HG03342 (cell line): ENCODE measurements around the gene STAG2.
"Not testable (repeated sequence)": the region's sequence is repeated elsewhere in the genome, so short reads cannot be mapped to it uniquely, and the experiment has no call there.

Source experiments
- ATAC-seq: cut with Tn5 transposase; IDR thresholded peaks from one replicate; pipeline ENCODE4 v1.9.1; 2021; ENCODE audit warnings: mild to moderate bottlenecking, moderate library complexity; ENCODE audit not compliant: unreplicated experiment

The STAG2 gene

DNA sequence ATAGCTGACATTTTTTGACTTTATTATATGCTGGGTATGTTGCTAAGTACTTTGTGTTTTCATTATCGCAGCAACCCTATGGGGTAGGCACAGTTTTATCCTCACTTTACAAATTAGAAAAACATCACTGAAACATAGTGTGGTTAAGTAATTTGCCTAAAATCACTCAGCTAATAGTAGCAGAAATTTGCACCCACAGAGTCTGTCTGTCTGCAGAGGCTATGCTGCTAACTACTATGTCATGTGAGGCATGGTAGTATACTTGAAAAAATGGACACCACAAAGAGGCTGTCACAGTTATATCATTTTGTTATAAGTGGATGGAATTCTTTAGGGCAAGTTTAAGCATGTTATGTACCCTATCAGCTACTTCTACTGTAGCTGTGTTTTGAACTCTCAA, 69.0 kb downstream of the STAG2 start:
- peak; percentile 75 for ATAC-seq

DNA sequence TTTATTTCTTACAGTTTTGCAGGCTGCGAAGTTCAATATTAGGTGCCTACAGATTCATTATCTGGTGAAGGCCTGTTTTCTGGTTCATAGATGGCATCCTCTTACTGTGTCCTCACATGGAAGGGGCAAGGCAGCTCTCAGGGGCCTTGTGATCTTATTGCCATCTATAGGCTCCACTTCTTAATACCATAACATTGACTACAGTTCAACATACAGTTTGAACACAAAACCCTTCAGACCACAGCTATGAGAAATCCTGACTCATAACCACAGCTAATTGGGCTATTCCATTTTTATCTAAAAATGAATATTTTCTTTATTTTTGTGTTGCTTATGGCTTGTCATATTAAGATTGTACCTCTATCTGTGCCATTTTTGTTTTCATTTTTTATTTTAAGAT, 72.3 kb downstream of the STAG2 start:
- no peak for ATAC-seq

DNA sequence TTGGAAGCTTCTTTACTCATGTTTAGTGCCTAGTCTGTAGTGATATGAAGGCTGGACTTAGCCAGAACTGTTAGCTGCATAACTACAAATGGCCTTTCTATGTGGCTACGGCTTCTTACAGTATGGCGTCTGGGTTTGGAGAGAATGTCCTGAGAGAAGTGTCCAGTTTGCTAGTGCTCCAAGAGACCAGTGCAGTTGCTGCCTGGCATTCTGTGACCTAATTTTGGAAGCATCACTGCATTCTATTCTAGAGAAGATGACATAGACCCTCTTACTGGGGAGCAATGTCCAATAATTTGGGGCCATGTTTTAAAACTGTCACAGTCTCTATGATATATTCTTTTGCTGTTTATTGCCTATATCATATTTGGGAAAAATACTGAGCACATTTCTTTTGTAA, 74.2 kb downstream of the STAG2 start:
- no peak for ATAC-seq

DNA sequence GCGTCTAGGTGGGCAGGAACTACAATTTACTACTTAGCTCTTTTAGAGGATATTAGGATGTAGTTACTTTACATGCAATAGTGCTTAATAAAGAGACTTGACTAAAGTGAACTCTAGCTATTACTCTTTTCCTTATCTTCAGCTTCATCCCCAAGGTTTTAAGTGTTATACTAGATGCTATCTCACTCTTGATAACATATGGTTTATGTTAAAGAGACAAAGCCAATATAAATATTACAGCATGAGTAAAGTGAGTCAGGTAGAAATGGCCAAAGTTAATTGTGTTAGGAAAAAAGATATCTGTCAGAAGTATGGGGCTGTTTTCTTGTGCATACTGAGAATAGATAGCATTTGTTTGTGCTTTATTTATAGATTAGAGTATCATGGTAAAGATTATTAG, 80.5 kb downstream of the STAG2 start:
- ATAC-seq, result no peak

DNA sequence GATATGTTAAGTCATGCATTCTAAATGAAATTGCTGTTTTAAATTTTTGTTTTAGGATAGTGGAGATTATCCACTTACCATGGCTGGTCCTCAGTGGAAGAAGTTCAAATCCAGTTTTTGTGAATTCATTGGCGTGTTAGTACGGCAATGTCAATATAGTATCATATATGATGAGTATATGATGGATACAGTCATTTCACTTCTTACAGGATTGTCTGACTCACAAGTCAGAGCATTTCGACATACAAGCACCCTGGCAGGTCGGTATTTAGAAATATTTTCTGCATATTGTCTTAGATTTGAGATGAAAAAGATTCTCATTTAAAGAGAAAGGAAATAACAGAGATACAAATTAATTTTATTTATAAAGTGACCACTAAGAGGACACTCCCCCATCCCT, 83.6 kb downstream of the STAG2 start:
- no peak for ATAC-seq

DNA sequence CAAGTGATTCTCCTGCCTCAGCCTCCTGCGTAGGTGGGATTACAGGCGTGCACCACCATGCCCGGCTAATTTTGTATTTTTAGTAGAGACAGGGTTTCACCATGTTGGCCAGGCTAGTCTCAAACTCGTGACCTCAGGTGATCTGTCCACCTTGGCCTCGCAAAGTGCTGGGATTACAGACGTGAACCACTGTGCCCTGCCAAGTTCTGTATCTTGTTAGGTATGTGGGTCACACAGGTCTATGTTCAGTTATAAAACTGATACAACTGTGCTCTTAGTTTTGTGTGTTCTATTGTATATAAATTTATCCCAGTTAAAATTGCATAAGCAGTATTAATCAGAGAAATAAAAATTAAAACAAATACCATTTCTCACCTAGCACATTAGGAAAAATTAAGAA, 122.9 kb downstream of the STAG2 start:
- ATAC-seq, result not testable (repeated sequence)

DNA sequence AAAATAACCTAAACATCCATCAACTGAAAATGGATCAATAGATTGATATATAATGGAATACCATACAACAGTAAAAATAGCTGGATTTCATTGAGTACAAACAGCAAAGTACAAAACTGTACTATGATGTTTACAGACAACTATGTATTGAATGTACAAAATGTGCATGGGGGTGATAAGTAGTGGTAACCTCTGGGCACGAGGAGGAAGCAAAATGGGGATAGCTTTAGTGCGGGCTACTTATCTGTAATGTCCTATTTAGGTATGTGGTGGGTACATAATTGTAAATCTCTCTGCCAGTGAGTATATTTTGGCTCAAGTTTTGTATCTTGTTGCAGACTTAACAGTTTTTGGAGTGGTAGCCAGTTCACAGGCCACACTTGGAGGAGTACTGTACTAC, 123.6 kb downstream of the STAG2 start:
- no peak for ATAC-seq

DNA sequence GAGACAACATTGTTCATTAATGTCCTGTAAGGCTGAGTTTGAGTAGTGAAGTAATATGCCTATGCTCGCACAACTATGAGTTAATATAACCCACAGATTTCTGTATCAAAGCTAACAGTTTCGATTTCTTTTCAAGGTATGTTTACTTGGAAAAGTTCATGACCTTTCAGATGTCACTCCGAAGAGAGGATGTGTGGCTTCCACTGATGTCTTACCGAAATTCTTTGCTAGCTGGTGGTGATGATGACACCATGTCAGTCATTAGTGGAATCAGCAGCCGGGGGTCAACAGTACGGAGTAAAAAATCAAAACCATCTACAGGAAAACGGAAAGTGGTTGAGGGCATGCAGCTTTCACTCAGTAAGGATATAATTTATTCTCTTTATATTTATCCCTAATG, 124.9 kb downstream of the STAG2 start:
- no peak for ATAC-seq

DNA sequence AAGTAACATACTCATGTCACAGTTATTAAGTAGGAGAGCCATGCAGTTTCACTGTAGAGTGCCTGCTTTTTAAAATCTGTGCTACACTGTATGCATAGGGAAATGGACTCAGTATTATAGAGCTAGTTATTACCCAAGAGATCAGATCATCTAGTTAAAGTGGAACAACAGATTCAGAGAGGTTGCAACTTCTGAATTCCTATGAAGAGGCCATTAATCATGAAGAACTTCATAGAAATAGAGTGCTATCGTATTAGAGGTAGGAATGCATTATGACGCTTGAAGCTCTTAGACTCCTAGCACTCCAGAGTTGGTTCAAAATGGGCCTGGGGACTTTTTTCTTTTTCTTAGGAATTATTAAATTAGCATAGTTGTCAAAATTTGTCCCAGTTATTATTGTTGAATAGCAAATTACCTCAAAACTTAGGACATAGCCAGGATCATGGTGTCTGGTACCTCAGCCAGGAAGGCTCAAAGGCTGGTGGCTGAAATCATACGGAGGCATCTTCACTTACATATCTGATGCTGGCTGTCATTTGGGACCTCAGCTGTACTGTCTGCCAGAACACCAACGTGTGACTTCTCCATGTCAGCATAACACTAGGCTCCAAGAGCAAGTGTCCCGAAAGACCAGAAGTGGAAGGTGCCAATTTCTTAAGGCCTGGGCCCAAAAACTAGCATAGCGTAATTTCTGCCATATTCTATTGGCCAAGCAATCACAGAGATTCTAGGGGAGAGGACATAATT, 125.7 kb downstream of the STAG2 start:
- ATAC-seq, result no peak

DNA sequence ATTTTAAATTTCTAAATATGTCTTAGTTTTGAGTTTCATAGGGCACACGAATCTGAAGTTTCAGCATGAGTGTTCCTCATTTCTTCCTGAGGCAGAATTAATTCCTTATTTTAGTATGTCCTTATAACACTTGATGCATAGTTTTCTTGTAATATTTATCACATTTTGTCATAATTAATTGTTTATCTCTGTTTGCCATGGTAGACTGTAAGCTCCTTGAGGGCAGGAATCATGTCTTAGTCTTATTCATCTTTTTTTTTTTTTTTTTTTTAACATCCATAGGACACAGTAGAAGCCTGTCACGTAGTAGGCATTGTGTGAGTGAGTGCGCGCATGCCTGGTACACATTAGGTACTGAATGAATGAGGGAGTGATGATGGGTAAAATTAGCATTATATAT, 131.7 kb downstream of the STAG2 start:
- ATAC-seq, result no peak

DNA sequence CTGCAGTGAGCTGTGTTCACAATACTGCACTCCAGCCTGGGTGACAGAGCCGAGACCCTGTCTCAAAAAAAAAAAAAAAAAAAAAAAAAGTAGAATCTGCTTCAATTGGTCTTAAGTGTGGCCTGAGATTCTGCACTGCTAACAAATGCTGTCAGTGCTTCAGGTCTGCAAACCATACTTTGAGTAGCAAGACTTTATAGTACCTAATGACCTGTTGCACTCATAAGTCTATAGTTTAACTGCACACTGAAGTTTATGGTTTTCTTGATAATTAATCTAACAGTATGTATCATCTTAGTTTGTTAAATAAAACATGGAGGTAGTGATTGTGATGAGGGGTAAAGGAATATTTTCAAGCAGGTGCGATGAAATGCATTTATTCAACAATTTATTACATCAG, 135.6 kb downstream of the STAG2 start:
- ATAC-seq, result no peak

DNA sequence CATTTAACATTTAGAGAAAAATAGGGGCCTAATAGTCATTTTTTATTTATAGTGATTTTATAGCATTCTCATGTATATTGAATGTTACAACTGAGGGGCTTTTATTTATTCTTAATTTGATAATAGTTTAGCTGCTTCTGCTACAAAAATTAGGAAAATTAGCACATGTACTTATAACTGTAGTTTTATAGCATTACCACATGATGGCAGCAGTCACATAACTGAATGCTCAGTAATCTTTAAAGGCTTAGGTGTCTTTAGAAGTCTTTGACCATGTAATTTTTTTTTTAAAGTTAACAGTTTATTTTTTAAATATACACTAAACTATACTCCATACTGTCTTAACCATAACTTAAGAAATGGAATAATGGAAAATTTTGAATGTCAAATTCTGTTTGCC, 136.6 kb downstream of the STAG2 start:
- no peak for ATAC-seq

DNA sequence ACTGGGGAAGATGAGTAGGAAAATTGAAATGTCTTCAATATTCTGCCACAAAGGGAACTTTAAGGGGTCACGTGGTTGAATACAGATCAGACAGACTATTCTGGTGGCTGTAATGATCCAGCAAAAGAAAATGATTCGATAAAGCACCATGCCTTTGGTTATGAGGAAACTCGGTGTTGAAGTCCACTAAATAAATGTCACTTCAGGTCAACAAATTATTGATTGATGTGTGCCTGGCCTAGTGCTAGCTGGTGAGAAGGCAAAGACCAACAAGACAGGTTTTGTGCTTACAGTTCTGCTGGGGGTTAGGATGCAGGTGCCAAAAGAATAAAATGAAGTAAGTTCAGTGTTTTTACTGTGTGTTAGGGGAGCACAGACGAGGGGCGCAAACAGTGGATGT, 142.5 kb downstream of the STAG2 start:
- ATAC-seq, result no peak

DNA sequence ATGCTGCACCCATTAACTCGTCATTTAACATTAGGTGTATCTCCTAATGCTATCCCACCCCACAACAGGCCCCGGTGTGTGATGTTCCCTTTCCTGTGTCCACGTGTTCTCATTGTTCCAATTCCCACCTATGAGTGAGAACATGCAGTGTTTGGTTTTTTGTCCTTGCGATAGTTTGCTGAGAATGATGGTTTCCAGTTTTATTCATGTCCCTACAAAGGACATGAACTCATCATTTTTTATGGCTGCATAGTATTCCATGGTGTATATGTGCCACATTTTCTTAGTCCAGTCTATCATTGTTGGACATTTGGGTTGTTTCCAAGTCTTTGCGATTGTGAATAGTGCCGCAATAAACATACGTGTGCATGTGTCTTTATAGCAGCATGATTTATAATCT, 143.0 kb downstream of the STAG2 start:
- ATAC-seq, result not testable (repeated sequence)

DNA sequence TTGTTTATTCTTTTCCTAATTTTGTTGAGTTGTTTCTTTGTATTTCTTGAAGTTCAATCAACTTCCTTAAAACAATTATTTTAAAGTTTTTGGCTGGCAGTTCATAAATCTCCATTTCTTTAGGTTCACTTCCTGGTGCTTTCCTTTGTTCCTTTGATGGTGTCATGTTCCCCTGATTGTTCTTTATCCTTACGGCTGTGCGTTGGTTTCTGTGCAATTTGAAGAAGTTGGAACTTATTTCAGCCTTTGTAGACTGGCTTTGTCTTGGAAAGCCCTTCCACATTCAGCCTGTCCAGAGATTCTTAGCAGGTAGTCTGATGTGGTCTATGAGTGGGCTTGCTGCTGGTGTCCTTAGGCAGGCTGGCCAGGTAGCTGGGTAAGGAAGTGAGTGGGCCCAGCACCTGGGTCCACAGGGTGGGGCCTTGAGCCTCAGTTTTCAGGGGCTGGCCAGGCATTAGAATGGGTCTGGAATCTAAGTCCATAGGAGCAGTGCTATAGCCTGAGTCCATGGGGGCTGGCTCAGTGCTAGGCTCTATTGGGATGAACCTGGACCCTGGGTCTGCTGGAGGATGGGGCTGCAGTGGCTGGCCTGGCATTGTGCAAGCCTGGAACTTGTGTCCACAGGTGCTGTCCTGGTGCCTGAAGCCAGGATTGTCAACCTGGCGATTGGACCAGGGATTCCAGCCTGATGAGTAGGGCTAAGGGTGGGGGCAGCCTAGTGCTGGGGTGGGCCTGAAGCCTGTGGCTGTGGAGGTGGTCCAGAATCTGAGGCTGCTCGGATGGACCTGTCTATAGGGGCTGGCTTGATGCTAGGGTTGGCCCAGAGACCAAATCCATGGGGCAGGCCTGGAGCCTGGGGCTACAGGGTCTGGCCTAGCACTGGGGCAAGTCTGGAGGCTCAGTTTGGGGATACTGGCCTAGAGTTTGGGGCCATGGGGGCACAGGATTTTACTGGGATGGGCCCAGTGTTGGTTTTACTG, 152.4 kb downstream of the STAG2 start:
- no peak for ATAC-seq

DNA sequence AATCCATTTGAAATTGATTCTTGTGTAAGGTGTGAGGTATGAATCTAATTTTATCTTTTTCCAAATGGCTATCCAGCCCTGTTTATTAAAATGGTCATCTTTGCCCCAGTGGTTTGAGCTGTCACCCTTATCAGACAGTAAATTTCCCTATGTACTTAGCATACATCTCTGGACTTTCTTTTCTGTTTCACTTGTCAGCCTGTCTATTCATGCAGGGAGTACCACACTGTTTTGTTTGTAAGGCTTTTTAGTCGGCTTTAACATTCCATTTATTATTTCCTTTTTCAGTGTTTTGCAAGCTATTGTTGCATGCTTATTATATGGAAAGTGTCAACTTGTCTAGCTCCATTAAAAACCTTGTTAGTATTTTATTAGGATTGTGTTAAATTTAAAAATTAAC, 155.8 kb downstream of the STAG2 start:
- ATAC-seq, result no peak

DNA sequence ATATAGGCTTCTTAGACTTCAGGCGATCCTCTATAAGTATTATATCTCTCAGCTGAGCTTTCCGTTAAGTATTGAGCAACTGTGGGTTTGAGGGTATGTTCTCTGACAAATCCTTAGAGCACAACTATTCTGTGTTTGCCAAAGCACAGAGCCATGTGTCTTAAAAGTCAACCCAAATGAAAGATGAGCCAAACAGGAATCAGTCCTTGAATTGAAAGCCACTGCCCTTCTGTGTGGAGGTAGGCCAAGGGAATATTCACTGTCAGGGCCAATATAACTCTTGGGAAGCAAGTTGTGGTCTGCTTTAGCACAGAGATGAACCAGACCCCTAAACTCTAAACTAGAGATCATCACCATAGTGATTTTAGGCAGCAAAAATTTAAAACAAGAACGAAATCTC, 164.0 kb downstream of the STAG2 start:
- ATAC-seq, result no peak

DNA sequence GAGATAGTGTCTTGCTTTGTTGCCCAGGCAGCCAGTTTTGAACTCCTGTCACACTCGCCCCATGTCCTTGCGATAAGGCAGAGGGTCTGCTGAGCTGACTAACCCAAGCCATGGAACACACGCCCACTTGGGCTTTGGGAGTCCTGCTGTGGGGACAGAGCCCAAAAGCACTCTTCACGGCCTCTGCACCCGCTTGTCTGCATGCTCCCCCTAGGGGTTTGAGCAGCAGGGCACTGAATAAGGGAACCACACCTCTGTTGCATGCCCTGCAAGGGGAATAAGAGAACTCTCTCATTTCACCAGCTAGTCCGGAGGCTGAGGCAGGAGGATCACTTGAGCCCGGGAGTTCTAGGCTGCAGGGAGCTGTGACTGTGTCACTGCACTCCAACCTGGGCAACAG, 166.0 kb downstream of the STAG2 start:
- ATAC-seq, result no peak

DNA sequence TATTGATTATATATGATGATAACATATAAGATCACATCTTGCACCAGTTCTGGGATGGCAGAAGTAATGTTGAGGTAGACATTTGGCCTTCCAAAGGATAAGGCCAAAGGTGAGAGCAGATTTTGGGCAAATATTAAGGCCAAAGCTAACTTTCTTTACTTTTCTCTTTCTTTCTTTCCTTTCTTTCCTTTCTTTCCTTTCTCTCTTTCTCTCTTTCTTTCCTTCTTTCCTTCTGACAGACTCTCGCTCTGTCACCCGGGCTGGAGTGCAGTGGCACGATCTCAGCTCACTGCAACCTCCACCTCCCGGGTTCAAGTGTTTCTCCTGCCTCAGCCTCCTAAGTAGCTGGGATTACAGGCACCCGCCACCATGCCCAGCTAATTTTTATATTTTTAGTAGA, 170.9 kb downstream of the STAG2 start:
- not testable (repeated sequence) for ATAC-seq

DNA sequence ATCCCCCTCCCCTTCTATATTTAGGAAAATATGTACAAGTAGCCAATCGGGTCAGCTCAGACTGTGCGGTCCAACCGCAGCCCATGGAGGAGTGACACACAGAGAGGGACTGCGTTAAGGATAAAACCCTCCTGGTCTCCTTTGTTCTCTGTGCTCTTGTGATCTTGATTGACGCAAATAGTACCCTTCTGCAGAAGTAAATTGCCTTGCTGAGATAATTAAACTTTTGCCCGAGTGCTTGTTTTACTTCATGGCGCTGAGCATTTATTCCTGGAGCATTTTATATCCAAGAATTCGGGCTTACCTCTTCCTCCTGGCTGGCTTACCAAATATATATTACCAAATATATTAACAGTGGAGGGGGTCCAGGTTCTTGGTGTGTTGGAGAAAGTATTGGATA, 184.2 kb downstream of the STAG2 start:
- ATAC-seq, result no peak

DNA sequence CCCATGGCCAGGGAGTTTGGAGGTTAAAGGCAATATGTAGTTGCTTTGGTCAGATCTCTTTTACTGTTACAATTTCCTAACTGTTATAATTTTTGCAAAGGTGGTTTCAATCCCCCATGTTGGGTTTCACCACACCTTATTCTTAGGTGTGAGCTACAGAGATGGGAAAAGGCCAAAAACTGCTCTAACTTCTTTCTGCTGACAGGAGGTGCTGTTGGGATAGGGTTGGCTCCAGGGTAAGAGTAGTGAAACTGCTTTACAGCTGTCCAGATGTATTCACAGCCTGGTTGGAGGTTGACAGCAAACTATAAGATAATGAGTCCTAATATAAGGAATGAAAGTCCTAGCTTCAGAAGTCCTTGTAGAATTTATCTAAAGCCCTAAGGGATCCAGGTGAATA, 189.7 kb downstream of the STAG2 start:
- no peak for ATAC-seq
